HL-60 (cell line): Measurements from ENCODE around the gene MARF1.

Experiments used
- DNase-seq, 2 experiments: peaks; one replicate each; pipeline ENCODE4 v3.0.0-alpha.2; 2010 to 2020; ENCODE audit warnings: low read depth in 1 of 2, low spot score in 1 of 2
- H3K27ac ChIP-seq: fragments of 250-450 bp; sonication (Bioruptor Pico); replicated peaks from 2 replicates; pipeline ENCODE4 v1.5.1; 2020; ENCODE audit warnings: mild to moderate bottlenecking, moderate library complexity
- H3K27me3 ChIP-seq: fragments of 250-450 bp; sonication (Bioruptor Pico); 2 replicates; pipeline ENCODE4 v1.5.1; 2021; ENCODE audit warnings: mild to moderate bottlenecking, moderate library complexity; ENCODE audit not compliant: insufficient read depth, poor library complexity, severe bottlenecking
- H3K4me3 ChIP-seq: replicated peaks from 2 replicates; pipeline ENCODE4 v1.5.1; 2011; ENCODE audit warnings: mild to moderate bottlenecking, control low read depth, low read length; ENCODE audit not compliant: insufficient read depth
- GABPA ChIP-seq: IDR thresholded peaks from 2 replicates; pipeline ENCODE4 v1.6.1; 2012; ENCODE audit warnings: low read depth
- POLR2AphosphoS5 ChIP-seq: IDR thresholded peaks from 2 replicates; pipeline ENCODE4 v1.6.1; 2012; ENCODE audit warnings: low read depth
- SPI1 ChIP-seq: IDR thresholded peaks from 2 replicates; pipeline ENCODE4 v1.6.1; 2012; ENCODE audit warnings: low read depth, mild to moderate bottlenecking, borderline replicate concordance
- TF ChIP-seq, protein P1 (sequence below): IDR thresholded peaks from 2 replicates; pipeline ENCODE4 v1.6.1; 2012; ENCODE audit warnings: low read depth; ENCODE audit not compliant: insufficient replicate concordance
- TF ChIP-seq, protein P2 (sequence below): IDR thresholded peaks from one replicate; pipeline ENCODE4 v1.5.1; 2011; ENCODE audit warnings: low read length, control low read depth, inconsistent platforms; ENCODE audit not compliant: insufficient read depth

Gene MARF1

DNA sequence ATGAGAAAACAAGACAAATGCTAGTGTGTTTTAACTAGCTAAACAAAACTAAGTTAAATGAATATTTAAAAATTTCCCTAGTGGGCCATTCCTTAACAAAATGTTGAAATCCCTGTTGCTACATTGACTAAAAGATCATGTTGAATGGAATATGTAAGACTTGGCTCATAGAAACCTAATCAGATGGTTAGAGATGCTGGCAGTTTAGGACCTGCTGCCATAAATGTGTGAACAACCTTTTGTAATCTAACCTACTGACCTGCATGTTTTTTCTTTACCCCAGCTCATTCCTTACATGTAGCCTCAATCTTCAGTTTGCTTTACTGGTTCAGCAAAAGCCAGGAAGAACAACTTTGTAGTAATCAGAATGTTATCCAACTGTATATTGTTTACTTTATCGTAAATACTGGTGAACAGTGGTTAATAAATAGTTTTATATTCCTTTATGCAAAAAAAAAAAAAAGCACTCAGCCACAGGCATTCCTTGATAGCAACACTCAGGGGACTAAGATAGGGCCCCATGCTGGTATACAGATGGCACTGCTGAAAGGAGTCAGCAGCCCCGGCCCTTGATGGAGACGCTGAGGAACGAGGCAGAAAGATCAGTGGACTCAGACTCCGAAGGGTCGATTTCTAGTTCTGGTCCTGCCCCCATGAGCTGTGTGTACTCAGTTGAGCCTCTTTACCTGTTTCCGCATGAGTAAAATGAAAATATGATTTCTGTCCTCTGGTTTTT is 78.2 kb downstream of the MARF1 start:
- TF ChIP-seq SPI1 (no peak), GABPA (no peak), POLR2AphosphoS5 (no peak)
- TF ChIP-seq, protein P1, sequence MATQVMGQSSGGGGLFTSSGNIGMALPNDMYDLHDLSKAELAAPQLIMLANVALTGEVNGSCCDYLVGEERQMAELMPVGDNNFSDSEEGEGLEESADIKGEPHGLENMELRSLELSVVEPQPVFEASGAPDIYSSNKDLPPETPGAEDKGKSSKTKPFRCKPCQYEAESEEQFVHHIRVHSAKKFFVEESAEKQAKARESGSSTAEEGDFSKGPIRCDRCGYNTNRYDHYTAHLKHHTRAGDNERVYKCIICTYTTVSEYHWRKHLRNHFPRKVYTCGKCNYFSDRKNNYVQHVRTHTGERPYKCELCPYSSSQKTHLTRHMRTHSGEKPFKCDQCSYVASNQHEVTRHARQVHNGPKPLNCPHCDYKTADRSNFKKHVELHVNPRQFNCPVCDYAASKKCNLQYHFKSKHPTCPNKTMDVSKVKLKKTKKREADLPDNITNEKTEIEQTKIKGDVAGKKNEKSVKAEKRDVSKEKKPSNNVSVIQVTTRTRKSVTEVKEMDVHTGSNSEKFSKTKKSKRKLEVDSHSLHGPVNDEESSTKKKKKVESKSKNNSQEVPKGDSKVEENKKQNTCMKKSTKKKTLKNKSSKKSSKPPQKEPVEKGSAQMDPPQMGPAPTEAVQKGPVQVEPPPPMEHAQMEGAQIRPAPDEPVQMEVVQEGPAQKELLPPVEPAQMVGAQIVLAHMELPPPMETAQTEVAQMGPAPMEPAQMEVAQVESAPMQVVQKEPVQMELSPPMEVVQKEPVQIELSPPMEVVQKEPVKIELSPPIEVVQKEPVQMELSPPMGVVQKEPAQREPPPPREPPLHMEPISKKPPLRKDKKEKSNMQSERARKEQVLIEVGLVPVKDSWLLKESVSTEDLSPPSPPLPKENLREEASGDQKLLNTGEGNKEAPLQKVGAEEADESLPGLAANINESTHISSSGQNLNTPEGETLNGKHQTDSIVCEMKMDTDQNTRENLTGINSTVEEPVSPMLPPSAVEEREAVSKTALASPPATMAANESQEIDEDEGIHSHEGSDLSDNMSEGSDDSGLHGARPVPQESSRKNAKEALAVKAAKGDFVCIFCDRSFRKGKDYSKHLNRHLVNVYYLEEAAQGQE = no peak
- TF ChIP-seq, protein P2, sequence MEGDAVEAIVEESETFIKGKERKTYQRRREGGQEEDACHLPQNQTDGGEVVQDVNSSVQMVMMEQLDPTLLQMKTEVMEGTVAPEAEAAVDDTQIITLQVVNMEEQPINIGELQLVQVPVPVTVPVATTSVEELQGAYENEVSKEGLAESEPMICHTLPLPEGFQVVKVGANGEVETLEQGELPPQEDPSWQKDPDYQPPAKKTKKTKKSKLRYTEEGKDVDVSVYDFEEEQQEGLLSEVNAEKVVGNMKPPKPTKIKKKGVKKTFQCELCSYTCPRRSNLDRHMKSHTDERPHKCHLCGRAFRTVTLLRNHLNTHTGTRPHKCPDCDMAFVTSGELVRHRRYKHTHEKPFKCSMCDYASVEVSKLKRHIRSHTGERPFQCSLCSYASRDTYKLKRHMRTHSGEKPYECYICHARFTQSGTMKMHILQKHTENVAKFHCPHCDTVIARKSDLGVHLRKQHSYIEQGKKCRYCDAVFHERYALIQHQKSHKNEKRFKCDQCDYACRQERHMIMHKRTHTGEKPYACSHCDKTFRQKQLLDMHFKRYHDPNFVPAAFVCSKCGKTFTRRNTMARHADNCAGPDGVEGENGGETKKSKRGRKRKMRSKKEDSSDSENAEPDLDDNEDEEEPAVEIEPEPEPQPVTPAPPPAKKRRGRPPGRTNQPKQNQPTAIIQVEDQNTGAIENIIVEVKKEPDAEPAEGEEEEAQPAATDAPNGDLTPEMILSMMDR = no peak
- Histone ChIP-seq H3K27ac (no peak overlapping the region), H3K27me3 (no peaks in the 10 kb centered on the region), H3K4me3 (no peak overlapping the region)
- DNase-seq = no peak

DNA sequence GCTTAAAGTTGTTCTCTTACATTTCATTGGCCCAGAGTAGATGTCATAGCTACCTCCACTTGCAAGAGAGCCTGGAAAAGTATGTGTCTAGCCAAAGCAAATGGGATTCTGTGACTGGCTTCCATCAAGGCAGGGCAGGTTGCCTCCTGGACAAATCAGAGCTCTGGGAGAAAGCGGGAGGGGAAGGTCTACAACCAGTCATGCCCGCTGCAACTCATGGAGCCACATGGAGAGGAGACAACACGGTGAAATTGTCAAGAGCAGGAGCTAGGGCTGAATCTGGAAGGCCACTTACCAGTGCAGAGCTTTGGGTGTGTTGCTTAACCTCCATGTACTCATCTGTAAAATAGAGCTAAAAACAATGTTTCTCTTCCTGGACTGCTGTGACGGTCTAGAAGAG is 83.8 kb downstream of the MARF1 start:
- H3K27me3 ChIP-seq = no peaks in the 10 kb centered on the region
- no peak overlapping the region for H3K27ac ChIP-seq
- H3K4me3 ChIP-seq = no peak overlapping the region
- DNase-seq = no peak
- TF ChIP-seq, protein P1 = no peak
- TF ChIP-seq, protein P2 = no peak
- no peak for TF ChIP-seq SPI1
- no peak for TF ChIP-seq POLR2AphosphoS5
- TF ChIP-seq GABPA = no peak

DNA sequence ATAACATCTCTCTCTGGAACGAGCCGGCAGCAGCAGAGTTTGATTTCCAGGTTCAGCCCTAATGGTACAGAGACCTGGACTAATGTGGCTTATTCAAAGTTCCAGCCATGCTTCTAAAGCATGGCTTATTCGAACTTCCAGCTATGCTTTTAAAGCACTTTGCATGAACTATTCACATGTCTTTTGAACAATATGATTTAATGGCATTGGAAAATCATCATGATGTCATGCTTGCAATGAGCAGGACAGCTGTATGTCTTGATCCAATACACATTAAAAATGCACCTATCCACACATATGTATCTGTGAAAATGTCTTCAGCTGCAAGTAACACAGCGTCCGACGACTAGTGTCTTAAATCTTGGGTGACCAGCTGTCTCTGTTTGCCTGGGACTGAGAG is 85.7 kb downstream of the MARF1 start:
- Histone ChIP-seq H3K27ac (no peak overlapping the region), H3K27me3 (no peaks in the 10 kb centered on the region), H3K4me3 (no peak overlapping the region)
- TF ChIP-seq SPI1 (no peak), GABPA (no peak)
- TF ChIP-seq, protein P2 = no peak
- no peak for DNase-seq

DNA sequence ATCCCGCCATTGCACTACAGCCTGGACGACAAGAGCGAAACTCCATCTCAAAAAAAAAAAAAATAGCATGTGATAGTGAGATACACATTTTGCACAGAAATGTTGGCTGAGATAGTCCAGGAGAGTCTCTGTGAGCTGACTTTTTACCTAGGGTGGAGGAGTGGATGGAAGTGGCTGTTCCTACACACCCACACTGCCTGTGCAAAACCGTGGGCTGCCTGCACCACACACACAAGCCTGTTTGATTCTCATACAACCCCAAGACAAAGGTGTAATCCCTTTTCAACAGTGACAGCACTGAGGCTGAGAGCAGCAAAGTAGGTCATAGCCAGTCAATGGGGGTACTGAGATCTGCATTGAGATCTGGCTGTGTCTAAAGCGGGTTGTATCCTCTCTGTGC is 86.8 kb downstream of the MARF1 start:
- H3K27me3 ChIP-seq = no peaks in the 10 kb centered on the region
- TF ChIP-seq, protein P2 = no peak
- no peak for TF ChIP-seq SPI1
- TF ChIP-seq, protein P1 = no peak
- no peak for TF ChIP-seq POLR2AphosphoS5
- TF ChIP-seq GABPA = no peak
- no peak for DNase-seq
- no peak overlapping the region for H3K27ac ChIP-seq
- no peak overlapping the region for H3K4me3 ChIP-seq
